ENCODE results near the gene KIF18B. TPM values are rescaled to one million over a fixed set of nuclear protein-coding genes. Genes with fewer than 3 reads are reported as not detected.

KIF18B gene
- total RNA-seq, 1 donor from 2014 or later = not detected

GRCh38 chr17:44972953-44973352 lies 25.4 kb upstream of the KIF18B start:
- peaks cover 15% of the 10 kb centered on the region for H3K27me3 ChIP-seq (ENCODE audit: control insufficient read depth, insufficient read depth, low read length)
- FAIRE-seq = no peak

GRCh38 chr17:44971776-44972483 lies 24.4 kb upstream of the KIF18B start:
- peak; percentile 86 for FAIRE-seq
- peak; percentile 93 for DNase-seq (ENCODE audit: low read depth)

More at GRCh38 chr17:44972953-44973352, 25.4 kb upstream of the KIF18B start:
- H3K36me3 ChIP-seq (ENCODE audit: control insufficient read depth, insufficient read depth, low read length) = no peaks in the 10 kb centered on the region
- no peak for TF ChIP-seq CTCF (IDR thresholded peaks at IDR 0.05; ENCODE audit: insufficient read depth, low read length, severe bottlenecking)
- DNase-seq (ENCODE audit: low read depth) = peak; percentile 57
- no peak overlapping the region for H3K4me3 ChIP-seq (ENCODE audit: low read depth, low read length)

GRCh38 chr17:44970136-44970741 lies 22.7 kb upstream of the KIF18B start:
- Histone ChIP-seq H3K4me3 (ENCODE audit: low read depth, low read length) (peak overlapping the region; percentile 21), H3K36me3 (ENCODE audit: control insufficient read depth, insufficient read depth, low read length) (no peaks in the 10 kb centered on the region), H3K27me3 (ENCODE audit: control insufficient read depth, insufficient read depth, low read length) (peaks cover 33% of the 10 kb centered on the region)
- FAIRE-seq (no peak), DNase-seq (ENCODE audit: low read depth) (no peak)
- TF ChIP-seq CTCF (IDR thresholded peaks at IDR 0.05; ENCODE audit: insufficient read depth, low read length, severe bottlenecking) = no peak

More at GRCh38 chr17:44971776-44972483, 24.4 kb upstream of the KIF18B start:
- H3K4me3 ChIP-seq (ENCODE audit: low read depth, low read length) = no peak overlapping the region
- H3K27me3 ChIP-seq (ENCODE audit: control insufficient read depth, insufficient read depth, low read length) = peaks cover 21% of the 10 kb centered on the region
- no peak for TF ChIP-seq CTCF (IDR thresholded peaks at IDR 0.05; ENCODE audit: insufficient read depth, low read length, severe bottlenecking)
- H3K36me3 ChIP-seq (ENCODE audit: control insufficient read depth, insufficient read depth, low read length) = no peaks in the 10 kb centered on the region

GRCh38 chr17:44969144-44969780 lies 21.7 kb upstream of the KIF18B start:
- no peak for TF ChIP-seq CTCF (IDR thresholded peaks at IDR 0.05; ENCODE audit: insufficient read depth, low read length, severe bottlenecking)
- FAIRE-seq = no peak
- Histone ChIP-seq H3K27me3 (ENCODE audit: control insufficient read depth, insufficient read depth, low read length) (peaks cover 33% of the 10 kb centered on the region), H3K36me3 (ENCODE audit: control insufficient read depth, insufficient read depth, low read length) (no peaks in the 10 kb centered on the region), H3K4me3 (ENCODE audit: low read depth, low read length) (no peak overlapping the region)
- DNase-seq (ENCODE audit: low read depth) = no peak

- Histone ChIP-seq H3K4me3 (ENCODE audit: low read depth, low read length) (peak within 1 kb of the TSS; percentile 38), H3K27me3 (ENCODE audit: control insufficient read depth, insufficient read depth, low read length) (peaks cover 33% of the 10 kb centered on the region), H3K36me3 (ENCODE audit: control insufficient read depth, insufficient read depth, low read length) (no peaks in the 10 kb centered on the region)
- FAIRE-seq (no peak), DNase-seq (ENCODE audit: low read depth) (peak; percentile 58)
- TF ChIP-seq CTCF (IDR thresholded peaks at IDR 0.05; ENCODE audit: insufficient read depth, low read length, severe bottlenecking) = peak; percentile 17
Measured at GRCh38 chr17:44968225-44969143, 20.9 kb upstream of the KIF18B start, which contains the start of gene C1QL1. Gene C1QL1, minus strand, starts transcription at chr17:44968303. Its CDS starts 255 bp downstream, at chr17:44968048.

Data from bronchial epithelial cell (primary cell).